T-helper 17 cell (primary cell): ENCODE measurements around the gene PRKCE. TPM values are rescaled to one million over a fixed set of nuclear protein-coding genes. Genes with fewer than 3 reads are reported as not detected.
"Not testable (repeated sequence)": the region's sequence is repeated elsewhere in the genome, so short reads cannot be mapped to it uniquely, and the experiment has no call there.

Experiments used
- ATAC-seq: fragments of 150-1000 bp; cut with Tn5 transposase; 2 replicates; pipeline ENCODE4 v1.10.0; 2021; ENCODE audit warnings: mild to moderate bottlenecking, moderate library complexity
- DNase-seq, 3 donors: peaks; one replicate each; pipeline versions ENCODE4 v3.0.0 to v3.0.0-alpha.2; 2020 to 2021
- H3K9me3 ChIP-seq: one replicate; pipeline ENCODE4 v1.7.0; 2013; ENCODE audit warnings: low read length, mild to moderate bottlenecking; ENCODE audit not compliant: control insufficient read depth, poor library complexity, severe bottlenecking
- H3K27ac Mint-ChIP-seq: one replicate; pipeline ENCODE4 v1.8.0; 2022; ENCODE audit warnings: mild to moderate bottlenecking, moderate library complexity, mixed read lengths
- H3K27me3 Mint-ChIP-seq: one replicate; pipeline ENCODE4 v1.8.0; 2022; ENCODE audit warnings: mixed read lengths
- H3K36me3 Mint-ChIP-seq: one replicate; pipeline ENCODE4 v1.8.0; 2022; ENCODE audit warnings: low read depth, mixed read lengths
- H3K4me1 Mint-ChIP-seq: one replicate; pipeline ENCODE4 v1.8.0; 2022; ENCODE audit warnings: mild to moderate bottlenecking, mixed read lengths
- H3K4me3 Mint-ChIP-seq: one replicate; pipeline ENCODE4 v1.8.0; 2022; ENCODE audit warnings: mild to moderate bottlenecking, moderate library complexity, mixed read lengths
- total RNA-seq, 4 donors: library from RNA in 2 of 4; stranded (reverse) in 2 of 4; gene quantifications; one replicate each; pipeline ENCODE4 v1.2.3 and lab custom pipeline; 2022 to 2026

Gene PRKCE
- total RNA-seq, 2 donors from 2014 or later: 17.6 to 23.7 TPM

DNA sequence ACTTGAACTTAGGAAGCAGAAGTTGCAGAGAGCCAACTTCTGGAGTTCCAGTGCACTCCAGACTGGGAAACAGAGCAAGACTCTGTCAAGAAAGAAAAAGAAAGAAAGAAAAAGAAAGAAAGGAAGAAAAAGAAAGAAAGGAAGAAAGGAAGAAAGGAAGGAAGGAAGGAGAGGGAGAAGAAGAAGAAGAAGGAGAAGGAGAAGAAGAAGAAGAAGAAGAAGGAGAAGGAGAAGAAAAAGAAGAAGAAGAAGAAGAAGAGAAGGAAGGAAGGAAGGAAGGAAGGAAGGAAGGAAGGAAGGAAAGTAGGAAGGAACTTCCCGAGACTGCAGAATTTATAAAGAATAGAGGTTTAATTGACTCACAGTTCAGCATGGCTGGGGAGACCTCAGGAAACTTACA is 65.0 kb downstream of the PRKCE start:
- DNase-seq, H3K36me3 Mint-ChIP-seq, ATAC-seq, H3K27me3 Mint-ChIP-seq, H3K9me3 ChIP-seq, H3K4me3 Mint-ChIP-seq, H3K27ac Mint-ChIP-seq: not testable (repeated sequence)
- H3K4me1 Mint-ChIP-seq: peaks cover 26% of the 10 kb centered on the region

DNA sequence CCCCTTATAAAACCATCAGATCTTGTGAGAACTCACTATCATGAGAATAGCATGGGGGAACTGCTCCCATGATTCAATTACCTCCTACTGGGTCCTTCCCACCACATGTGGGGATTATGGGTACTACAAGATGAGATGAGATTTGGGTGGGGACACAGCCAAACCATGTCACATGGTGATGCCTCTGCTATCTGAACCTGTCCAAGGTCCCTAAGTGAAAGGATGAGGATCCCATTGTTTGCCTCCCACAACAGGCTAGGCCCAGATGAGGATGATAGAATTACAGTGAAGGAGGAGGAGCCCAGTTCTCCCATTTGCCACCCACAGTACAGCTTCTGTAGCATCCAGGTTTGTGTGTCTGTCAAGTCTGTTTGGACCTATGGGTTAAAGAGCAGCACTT is 65.4 kb downstream of the PRKCE start:
- H3K9me3 ChIP-seq: no peaks in the 10 kb centered on the region
- Mint-ChIP-seq H3K4me3 (no peak overlapping the region), H3K27ac (no peak overlapping the region), H3K36me3 (peaks cover 3% of the 10 kb centered on the region), H3K4me1 (peaks cover 26% of the 10 kb centered on the region), H3K27me3 (no peaks in the 10 kb centered on the region)
- DNase-seq (no peak), ATAC-seq (no peak)

DNA sequence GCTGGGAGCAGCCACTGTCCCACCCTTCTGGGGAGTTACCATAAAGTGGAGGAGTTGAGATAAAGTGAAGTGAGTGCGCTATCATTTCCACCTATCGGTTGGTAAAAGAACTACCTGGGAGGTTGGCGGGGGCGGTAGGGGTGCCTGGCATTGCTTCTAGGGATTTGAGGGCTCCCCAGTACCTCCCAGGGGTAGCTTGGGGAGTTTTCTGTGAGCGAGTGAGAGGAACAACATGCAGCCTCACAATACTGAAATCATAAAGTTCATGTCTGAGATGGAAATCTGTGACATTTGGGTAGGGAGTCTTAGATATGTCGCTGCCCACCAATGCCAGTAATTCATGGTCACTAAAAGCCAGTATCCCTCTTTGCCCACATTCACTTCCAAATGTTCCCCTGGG is 68.7 kb downstream of the PRKCE start:
- H3K4me3 Mint-ChIP-seq: no peak overlapping the region
- H3K9me3 ChIP-seq: no peaks in the 10 kb centered on the region
- H3K4me1 Mint-ChIP-seq: peaks cover 22% of the 10 kb centered on the region
- peaks cover 3% of the 10 kb centered on the region for H3K36me3 Mint-ChIP-seq
- DNase-seq (no peak), ATAC-seq (no peak)
- no peaks in the 10 kb centered on the region for H3K27me3 Mint-ChIP-seq
- H3K27ac Mint-ChIP-seq: no peak overlapping the region

DNA sequence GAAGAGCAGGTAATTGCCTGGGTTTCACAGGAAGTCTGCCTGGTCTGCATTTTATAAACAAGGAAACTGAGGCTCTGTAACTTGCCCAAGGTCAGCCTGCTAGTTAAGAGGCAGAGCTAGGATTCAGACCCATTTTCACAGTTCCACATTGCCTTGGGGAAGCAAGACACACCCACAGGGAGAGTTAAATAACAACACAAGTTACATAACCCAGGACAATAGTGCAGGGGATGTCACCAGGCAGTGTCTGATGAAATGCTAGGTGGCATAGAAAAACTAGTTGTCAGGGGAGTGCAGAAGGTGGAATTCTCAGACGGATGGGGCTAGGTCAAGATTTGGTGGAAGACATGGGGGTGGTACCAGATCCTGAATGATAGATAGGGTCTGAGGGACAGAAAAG is 69.7 kb downstream of the PRKCE start:
- no peak for ATAC-seq
- no peaks in the 10 kb centered on the region for H3K9me3 ChIP-seq
- no peak for DNase-seq
- Mint-ChIP-seq H3K27ac (no peak overlapping the region), H3K4me3 (no peak overlapping the region), H3K4me1 (peaks cover 22% of the 10 kb centered on the region), H3K27me3 (no peaks in the 10 kb centered on the region), H3K36me3 (no peaks in the 10 kb centered on the region)

DNA sequence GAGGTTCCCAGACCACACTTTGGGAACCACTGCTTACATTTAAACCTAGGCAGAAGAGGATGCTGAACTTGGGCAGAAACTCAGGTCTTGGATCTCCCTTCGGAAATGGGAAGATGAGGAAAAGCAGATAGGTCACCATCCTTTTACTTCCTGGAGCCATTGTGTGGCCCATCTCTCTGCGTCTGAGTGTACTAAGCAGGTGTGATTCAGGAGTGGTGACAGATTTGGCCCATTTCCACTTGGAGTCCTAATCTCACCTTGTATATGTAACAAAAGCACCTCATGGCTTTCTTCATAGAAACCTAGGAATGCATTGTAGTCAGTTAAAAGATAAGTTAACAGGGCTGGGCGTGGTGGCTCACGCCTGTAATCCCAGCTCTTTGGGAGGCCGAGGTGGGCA is 71.0 kb downstream of the PRKCE start:
- Mint-ChIP-seq H3K4me3 (no peak overlapping the region), H3K27ac (no peak overlapping the region), H3K27me3 (no peaks in the 10 kb centered on the region), H3K36me3 (no peaks in the 10 kb centered on the region), H3K4me1 (peaks cover 26% of the 10 kb centered on the region)
- DNase-seq: no peak
- no peaks in the 10 kb centered on the region for H3K9me3 ChIP-seq
- ATAC-seq: no peak

DNA sequence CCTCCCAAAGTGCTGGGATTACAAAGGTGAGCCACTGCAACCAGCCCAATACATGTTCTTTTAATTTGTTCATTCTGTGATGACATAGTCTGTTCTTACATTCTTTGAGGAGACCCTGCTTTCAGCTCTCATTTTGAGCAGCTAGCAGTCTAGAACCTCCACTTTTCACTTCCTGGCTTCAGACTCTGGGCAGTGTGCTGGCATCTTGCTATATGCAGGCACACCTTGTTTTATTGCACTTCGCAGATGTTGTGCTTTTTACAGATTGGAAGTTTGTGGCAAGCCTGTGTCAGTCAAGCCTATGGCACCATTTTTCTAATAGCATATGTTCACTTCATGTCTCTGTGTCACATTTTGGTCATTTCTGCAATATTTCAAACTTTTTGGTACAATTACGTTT is 72.4 kb downstream of the PRKCE start:
- H3K9me3 ChIP-seq: no peaks in the 10 kb centered on the region
- DNase-seq (no peak), ATAC-seq (no peak)
- H3K36me3 Mint-ChIP-seq: no peaks in the 10 kb centered on the region
- H3K27ac Mint-ChIP-seq: no peak overlapping the region
- no peak overlapping the region for H3K4me3 Mint-ChIP-seq
- peaks cover 31% of the 10 kb centered on the region for H3K4me1 Mint-ChIP-seq
- H3K27me3 Mint-ChIP-seq: no peaks in the 10 kb centered on the region

DNA sequence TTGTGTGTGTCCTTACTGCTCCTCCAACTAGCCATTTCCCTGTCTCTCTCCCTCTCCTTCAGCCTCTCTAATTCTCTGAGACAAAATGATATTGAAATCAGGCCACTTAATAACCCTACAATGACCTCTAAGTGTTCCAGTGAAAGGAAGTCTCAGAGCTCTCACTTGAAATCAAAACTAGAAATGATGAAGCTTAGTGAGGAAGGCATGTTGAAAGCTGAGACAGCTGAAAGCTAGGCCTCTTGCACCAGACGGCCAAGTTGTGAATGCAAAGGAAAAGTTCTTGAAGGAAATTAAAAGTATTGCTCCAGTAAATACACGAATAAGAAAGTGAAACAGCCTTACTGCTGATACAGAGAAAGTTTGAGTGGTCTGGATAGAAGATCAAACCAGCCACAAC is 72.9 kb downstream of the PRKCE start:
- DNase-seq: no peak
- Mint-ChIP-seq H3K27me3 (no peaks in the 10 kb centered on the region), H3K36me3 (no peaks in the 10 kb centered on the region), H3K27ac (no peak overlapping the region), H3K4me3 (no peak overlapping the region), H3K4me1 (peaks cover 28% of the 10 kb centered on the region)
- no peaks in the 10 kb centered on the region for H3K9me3 ChIP-seq
- ATAC-seq: no peak

DNA sequence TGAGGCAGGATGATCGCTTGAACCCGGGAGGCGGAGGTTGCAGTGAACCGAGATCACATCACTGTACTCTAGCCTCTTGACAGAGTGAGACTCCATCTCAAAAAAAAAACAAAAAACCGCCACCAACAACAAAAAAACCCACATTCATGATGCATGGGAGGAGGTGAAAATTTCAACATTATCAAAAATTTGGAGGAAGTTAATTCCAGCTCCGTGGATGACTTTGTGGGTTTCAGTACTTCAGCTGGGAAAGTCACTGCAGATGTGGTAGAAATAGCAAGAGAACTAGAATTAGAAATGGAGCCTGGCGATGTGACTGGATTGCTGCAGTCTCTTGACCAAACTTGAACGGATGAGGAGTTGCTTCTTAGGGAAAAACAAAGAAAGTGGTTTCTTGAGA is 74.3 kb downstream of the PRKCE start:
- Mint-ChIP-seq H3K27ac (no peak overlapping the region), H3K4me1 (peaks cover 20% of the 10 kb centered on the region), H3K4me3 (no peak overlapping the region), H3K27me3 (no peaks in the 10 kb centered on the region), H3K36me3 (no peaks in the 10 kb centered on the region)
- DNase-seq (no peak), ATAC-seq (no peak)
- H3K9me3 ChIP-seq: no peaks in the 10 kb centered on the region

DNA sequence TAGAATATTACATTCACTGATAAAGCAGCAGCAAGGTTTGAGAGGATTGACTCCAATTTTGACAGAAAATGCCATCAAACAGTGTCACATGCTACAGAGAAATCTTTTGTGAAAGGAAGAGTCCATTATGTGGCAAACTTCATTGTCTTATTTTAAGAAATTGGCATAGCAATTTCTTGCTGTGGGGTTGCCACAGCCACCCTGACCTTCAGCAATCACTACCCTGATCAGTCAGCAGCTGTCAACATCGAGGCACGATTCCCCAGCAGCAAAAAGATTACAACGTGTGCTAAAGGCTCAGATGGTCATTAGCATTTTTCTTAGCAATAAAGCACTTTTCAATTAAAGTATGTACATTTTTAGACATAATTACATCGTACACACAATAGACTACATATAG is 74.7 kb downstream of the PRKCE start:
- Mint-ChIP-seq H3K27ac (no peak overlapping the region), H3K4me1 (peaks cover 19% of the 10 kb centered on the region), H3K36me3 (no peaks in the 10 kb centered on the region), H3K27me3 (no peaks in the 10 kb centered on the region), H3K4me3 (no peak overlapping the region)
- ATAC-seq: no peak
- no peak for DNase-seq
- no peaks in the 10 kb centered on the region for H3K9me3 ChIP-seq

DNA sequence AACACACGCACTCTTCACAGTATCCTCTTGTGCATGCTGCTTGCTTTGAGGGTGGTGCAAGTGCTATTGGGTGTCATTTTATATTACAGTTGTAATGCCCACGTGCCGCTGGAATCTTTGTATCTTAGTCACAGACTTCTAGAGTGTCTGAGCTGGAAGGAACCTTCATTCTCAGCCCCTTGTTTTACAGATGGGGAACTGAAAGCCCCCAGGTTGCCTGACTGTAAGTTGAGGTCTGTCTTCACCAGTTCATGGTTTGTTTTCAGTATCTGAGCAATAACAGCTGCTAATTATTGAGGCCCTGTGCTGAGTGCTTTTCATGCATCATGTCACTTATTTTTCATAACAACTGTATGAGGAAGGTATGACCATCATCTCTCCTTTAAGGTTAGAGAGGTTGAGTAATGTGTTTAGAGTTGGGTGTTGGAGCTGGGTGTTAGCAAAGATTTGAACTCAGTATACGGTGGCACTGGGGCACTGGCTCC is 77.0 kb downstream of the PRKCE start:
- no peak overlapping the region for H3K27ac Mint-ChIP-seq
- DNase-seq (no peak), ATAC-seq (peak; percentile 68)
- H3K9me3 ChIP-seq: no peaks in the 10 kb centered on the region
- H3K36me3 Mint-ChIP-seq: no peaks in the 10 kb centered on the region
- no peaks in the 10 kb centered on the region for H3K27me3 Mint-ChIP-seq
- H3K4me3 Mint-ChIP-seq: no peak overlapping the region
- H3K4me1 Mint-ChIP-seq: peaks cover 21% of the 10 kb centered on the region

DNA sequence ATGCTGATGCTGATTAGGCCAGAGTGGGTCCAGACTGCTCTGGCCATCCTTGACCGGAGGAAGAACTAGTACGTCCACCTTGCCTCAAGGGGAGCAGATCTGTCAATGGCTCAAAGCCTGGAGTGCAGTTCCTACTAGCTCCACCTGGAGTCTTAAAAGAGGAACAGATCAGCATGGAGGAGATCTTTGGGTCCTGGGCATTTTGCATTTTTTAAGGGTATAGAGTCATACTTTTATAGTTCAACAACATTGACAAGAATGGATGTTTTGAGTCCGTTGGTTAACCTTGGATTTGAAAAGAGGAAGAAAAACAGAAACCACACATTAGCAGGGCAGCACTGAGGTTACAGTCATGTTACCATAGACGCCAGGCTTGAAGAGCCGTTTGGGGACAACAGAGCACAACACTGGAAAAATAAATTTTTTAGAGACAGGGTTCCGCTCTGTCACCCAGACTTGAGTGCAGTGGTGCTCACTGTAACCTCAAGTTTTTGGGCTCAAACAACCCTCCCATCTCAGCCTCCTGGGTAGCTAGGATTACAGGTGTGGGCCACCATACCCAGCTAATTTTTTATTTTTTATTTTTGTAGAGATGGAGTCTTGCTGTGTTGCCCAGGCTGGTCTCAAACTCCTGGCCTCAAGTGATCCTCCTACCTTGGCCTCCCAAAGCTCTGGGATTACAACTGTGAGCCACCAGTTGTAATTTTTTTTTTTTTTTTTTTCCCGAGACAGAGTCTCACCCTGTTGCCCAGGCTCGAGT is 78.5 kb downstream of the PRKCE start:
- H3K27me3 Mint-ChIP-seq: no peaks in the 10 kb centered on the region
- no peak for DNase-seq
- peaks cover 14% of the 10 kb centered on the region for H3K4me1 Mint-ChIP-seq
- H3K27ac Mint-ChIP-seq: no peak overlapping the region
- peak; percentile 61 for ATAC-seq
- no peaks in the 10 kb centered on the region for H3K36me3 Mint-ChIP-seq
- no peak overlapping the region for H3K4me3 Mint-ChIP-seq
- H3K9me3 ChIP-seq: no peaks in the 10 kb centered on the region

DNA sequence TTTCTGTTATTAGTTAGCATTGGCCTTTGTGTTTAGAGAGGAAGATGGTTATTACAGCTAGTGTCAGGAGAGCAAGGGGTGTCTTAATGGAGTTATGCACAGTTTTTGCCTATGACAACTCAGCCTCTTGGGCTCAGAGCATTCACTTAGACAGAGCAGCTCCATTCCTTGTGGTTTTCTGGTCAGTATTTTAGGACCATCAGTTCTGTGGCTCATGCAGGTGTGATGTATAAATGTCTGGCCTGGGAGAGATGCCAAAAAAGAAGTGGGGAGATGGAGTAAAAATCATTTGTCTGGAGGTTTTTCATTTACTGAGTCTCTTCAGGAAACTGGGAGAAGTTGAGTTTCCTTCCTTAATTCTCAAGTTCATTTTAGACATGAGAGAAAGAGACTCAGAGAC is 79.7 kb downstream of the PRKCE start:
- Mint-ChIP-seq H3K27ac (no peak overlapping the region), H3K4me1 (peaks cover 22% of the 10 kb centered on the region), H3K4me3 (no peak overlapping the region), H3K36me3 (no peaks in the 10 kb centered on the region), H3K27me3 (no peaks in the 10 kb centered on the region)
- no peaks in the 10 kb centered on the region for H3K9me3 ChIP-seq
- DNase-seq (no peak), ATAC-seq (no peak)

DNA sequence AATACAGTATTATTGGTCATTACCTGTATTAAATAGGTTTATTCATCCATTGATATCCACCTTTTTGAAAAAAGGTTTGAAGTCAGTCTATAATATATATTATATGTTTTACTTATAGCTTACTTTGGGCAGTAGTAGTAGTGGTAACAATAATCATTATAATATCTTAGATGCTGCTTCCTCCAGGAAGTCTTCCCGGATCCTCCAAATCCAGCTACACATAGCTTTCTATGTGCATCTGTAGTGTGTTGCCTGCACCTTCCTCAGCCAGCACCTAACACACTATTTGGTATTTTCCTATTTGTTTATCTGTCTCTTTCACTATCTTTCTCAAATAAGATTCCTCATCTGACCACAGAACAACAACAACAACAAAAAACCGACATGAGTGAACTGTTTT is 81.0 kb downstream of the PRKCE start:
- peaks cover 22% of the 10 kb centered on the region for H3K4me1 Mint-ChIP-seq
- H3K4me3 Mint-ChIP-seq: no peak overlapping the region
- no peak for ATAC-seq
- H3K36me3 Mint-ChIP-seq: peaks cover 6% of the 10 kb centered on the region
- no peaks in the 10 kb centered on the region for H3K9me3 ChIP-seq
- DNase-seq: no peak
- peak overlapping the region; percentile 29 for H3K27ac Mint-ChIP-seq
- H3K27me3 Mint-ChIP-seq: no peaks in the 10 kb centered on the region

DNA sequence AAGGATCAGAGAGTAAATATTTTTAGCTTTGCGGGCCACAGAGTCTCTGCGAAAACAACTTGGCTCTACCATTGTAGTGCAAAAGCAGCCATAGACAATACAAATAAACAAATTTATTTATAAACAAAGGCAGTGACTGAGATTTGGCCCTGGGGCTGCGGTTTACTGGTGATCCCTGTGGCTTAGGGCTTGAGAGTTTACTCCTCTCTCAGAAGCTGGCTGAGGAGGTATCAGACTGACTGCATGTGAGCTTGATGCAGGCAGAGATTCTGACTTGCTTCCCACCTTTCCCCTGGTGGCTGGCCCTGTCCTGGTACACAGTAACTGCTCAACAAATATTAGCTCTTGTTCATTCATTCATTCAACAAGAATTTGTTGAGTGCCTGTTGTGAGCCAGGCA is 81.5 kb downstream of the PRKCE start:
- peak overlapping the region; percentile 29 for H3K27ac Mint-ChIP-seq
- H3K9me3 ChIP-seq: no peaks in the 10 kb centered on the region
- H3K4me3 Mint-ChIP-seq: no peak overlapping the region
- no peaks in the 10 kb centered on the region for H3K27me3 Mint-ChIP-seq
- H3K4me1 Mint-ChIP-seq: peaks cover 24% of the 10 kb centered on the region
- no peak for ATAC-seq
- peaks cover 11% of the 10 kb centered on the region for H3K36me3 Mint-ChIP-seq
- no peak for DNase-seq
